ENCODE measurements around the gene CPNE2.
A peak's percentile ranks its signal among the peaks of the same experiment; 100 is the strongest.

The CPNE2 gene

DNA sequence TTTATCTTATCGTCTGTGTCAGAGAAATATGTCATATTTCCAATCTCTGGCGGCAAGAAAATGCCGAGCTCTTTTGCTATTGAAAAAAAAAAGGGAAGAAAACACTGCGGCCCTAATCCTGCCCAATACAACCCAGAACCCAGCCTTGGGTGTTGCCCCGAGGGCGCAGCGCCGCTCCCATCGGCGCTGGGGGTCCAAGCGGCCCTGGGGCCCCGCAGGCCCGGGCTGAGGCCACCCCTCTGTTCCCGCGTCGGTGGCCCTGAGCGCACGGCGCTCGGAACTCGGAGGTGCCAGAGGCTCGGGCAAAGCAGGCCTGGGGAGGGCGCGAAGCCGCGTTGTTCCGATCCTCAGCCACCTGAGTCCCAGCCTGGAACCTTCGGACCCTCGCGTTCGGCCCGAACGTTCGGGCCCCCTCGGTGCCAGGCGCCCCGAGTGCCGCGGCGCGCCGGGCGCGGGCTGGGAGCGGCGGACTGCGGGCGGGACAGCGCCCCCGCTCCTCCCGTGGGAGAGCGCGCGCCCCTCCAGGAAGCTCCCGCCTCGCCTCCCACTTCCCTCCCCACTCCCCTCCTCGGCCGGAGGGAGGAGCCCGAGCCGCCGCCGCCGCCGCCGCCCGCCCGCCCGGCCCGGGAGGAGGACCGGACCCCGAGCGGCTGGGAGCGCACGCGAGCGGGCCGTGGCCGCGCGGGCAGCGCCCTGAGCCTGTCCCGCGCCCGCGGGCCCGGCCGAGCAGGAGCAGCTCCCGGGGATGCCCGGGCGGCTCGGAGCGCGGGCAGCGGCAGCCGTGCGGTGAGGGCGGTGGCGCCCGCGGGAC is at the start of gene CPNE2:
Gene CPNE2 (plus strand): TSS at position 609 of the 811 bp plus-strand sequence. CDS start 18,160 bp downstream, outside the sequence.
- Histone ChIP-seq H3K27me3 (ENCODE audit: control insufficient read depth, insufficient read depth, low read length) (no peaks in the 10 kb centered on the region), H3K27ac (ENCODE audit: low read length) (no peak within 1 kb of the TSS), H3K4me3 (ENCODE audit: low read length) (peak within 1 kb of the TSS; percentile 93), H3K4me1 (ENCODE audit: control insufficient read depth, insufficient read depth, low read length) (no peaks in the 10 kb centered on the region), H3K9me3 (ENCODE audit: control insufficient read depth, insufficient read depth, low read length) (no peaks in the 10 kb centered on the region), H3K36me3 (ENCODE audit: control insufficient read depth, insufficient read depth, low read length) (no peaks in the 10 kb centered on the region)
- whole genome bisulfite sequencing (ENCODE audit: insufficient coverage, insufficient read length): no CpG with 5 or more reads among the region's 100 CpGs
- DNase-seq (ENCODE audit: low read depth, low spot score): no peak

DNA sequence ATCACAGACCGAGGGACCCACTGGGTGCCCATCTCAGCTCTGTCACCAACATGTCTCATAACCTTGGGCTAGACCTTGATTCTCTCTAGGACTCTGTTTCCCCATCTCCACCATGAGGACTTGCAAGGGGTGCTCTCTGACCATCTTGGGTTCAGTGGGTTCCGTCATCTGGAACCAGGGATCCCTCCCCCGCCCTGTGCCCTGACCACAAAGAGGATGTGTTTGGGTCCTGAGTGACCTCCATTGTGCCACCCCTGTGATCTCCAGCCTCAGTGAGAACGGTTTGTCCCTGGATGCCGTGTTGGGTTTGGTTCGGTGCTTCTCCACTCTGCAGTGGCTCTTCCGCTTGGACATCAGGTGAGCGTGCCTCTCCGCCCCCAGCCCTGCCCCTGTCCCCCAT is 49.1 kb upstream of the CPNE2 start:
- Histone ChIP-seq H3K36me3 (ENCODE audit: control insufficient read depth, insufficient read depth, low read length) (no peaks in the 10 kb centered on the region), H3K27me3 (ENCODE audit: control insufficient read depth, insufficient read depth, low read length) (no peaks in the 10 kb centered on the region), H3K4me3 (ENCODE audit: low read length) (no peak overlapping the region), H3K4me1 (ENCODE audit: control insufficient read depth, insufficient read depth, low read length) (no peaks in the 10 kb centered on the region), H3K27ac (ENCODE audit: low read length) (no peak overlapping the region), H3K9me3 (ENCODE audit: control insufficient read depth, insufficient read depth, low read length) (no peaks in the 10 kb centered on the region)
- DNase-seq (ENCODE audit: low read depth, low spot score): no peak
- WGBS (ENCODE audit: insufficient coverage, insufficient read length): no CpG with 5 or more reads among the region's 9 CpGs

DNA sequence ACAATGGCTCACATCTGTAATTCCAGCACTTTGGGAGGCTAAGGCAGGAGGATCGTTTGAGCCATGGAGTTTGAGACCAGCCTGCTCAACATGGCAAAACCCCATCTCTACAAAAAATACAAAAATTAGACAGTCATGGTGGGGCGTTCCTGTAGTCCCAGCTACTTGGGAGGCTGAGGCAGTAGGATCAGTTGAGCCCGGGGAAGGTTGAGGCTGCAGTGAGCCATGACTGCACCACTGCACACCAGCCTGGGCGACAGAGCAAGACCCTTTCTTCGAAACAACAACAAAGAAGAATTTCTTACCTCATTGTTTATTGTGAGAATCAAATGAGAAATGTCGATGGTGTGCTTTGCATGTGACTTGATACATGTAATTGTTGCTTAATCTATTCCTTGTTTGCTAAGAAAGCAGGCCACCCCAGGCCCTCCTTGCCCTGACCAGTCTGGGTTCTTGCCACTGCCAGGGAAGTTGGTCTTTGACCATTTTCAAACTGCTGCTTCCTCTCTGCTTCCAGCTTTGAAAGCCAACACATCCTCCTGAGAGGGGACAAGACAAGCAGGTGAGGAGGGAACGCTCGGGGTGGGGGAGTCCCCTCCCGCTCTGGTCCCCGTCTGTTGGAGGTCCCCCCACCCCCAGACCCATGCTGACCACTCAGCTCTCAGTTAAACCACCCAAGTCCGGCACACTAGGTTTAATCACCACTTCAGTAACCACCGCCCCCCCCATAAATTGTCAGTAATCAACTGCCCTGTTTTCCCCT is 47.3 kb upstream of the CPNE2 start:
- H3K27ac ChIP-seq (ENCODE audit: low read length): no peak overlapping the region
- H3K4me1 ChIP-seq (ENCODE audit: control insufficient read depth, insufficient read depth, low read length): peaks cover under 1% of the 10 kb centered on the region; the same call in 1 of the 2 replicates
- no peak for DNase-seq (ENCODE audit: low read depth, low spot score)
- no CpG with 5 or more reads among the region's 12 CpGs for WGBS (ENCODE audit: insufficient coverage, insufficient read length)
- no peaks in the 10 kb centered on the region for H3K36me3 ChIP-seq (ENCODE audit: control insufficient read depth, insufficient read depth, low read length)
- H3K4me3 ChIP-seq (ENCODE audit: low read length): no peak overlapping the region
- H3K27me3 ChIP-seq (ENCODE audit: control insufficient read depth, insufficient read depth, low read length): no peaks in the 10 kb centered on the region
- no peaks in the 10 kb centered on the region for H3K9me3 ChIP-seq (ENCODE audit: control insufficient read depth, insufficient read depth, low read length)

DNA sequence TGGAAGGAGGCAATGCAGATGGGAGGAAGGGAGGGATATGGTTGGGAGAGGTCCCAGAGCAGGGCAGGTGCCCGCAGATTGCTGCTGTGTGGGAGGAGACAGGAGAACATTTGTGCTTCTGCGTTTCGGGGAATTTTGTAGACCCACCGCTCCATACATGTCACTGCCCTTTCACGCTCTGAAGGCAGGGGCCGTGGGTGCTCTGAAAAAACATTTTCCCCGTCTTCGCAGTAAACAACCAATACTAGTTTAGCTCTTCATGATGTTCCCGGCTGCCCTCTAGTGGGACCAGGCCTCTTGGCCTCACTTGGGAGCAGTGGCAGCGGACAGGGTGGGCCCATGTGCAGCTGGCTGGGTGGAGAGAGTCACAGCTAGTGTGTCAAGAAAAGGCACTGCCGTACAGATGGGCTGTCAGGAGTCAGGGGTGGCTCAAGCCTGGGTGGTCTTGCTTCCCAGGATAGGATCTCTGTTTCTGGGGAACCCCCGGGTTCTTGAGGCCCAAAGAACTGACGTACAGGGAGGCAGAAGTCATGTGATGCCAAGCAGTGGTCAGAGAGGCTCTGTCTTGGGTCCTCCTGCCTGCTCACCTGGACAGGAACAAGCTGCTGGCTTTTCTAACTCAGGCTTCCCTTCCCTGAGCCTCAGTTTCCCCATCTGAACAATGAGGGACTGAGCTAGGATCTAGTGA is 46.5 kb upstream of the CPNE2 start:
- no peaks in the 10 kb centered on the region for H3K9me3 ChIP-seq (ENCODE audit: control insufficient read depth, insufficient read depth, low read length)
- H3K27ac ChIP-seq (ENCODE audit: low read length): no peak overlapping the region
- H3K4me1 ChIP-seq (ENCODE audit: control insufficient read depth, insufficient read depth, low read length): peaks cover 2% of the 10 kb centered on the region; the same call in 1 of the 2 replicates
- peak; percentile 37 for DNase-seq (ENCODE audit: low read depth, low spot score)
- no peak overlapping the region for H3K4me3 ChIP-seq (ENCODE audit: low read length)
- no peaks in the 10 kb centered on the region for H3K36me3 ChIP-seq (ENCODE audit: control insufficient read depth, insufficient read depth, low read length)
- no peaks in the 10 kb centered on the region for H3K27me3 ChIP-seq (ENCODE audit: control insufficient read depth, insufficient read depth, low read length)
- no CpG with 5 or more reads among the region's 13 CpGs for WGBS (ENCODE audit: insufficient coverage, insufficient read length)

DNA sequence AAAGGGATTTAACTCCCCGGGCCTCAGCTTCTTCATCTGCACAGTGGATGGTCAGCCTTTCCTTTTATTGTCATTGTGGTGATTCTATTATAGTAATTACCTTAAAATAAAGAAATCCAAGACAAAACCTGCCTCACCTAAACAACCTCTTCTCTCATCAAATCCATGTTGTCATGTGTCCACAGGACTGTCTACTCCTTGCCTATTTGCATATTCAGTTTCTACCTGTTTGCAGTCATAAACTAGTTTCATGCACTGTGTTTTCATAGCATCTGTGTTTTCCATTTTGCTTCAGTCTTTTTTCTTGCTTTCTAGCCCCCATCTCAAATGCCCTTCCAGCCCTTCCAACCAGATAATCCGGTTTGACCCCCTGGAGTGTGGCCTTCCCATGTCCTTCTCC is 44.3 kb upstream of the CPNE2 start:
- no peaks in the 10 kb centered on the region for H3K27me3 ChIP-seq (ENCODE audit: control insufficient read depth, insufficient read depth, low read length)
- WGBS (ENCODE audit: insufficient coverage, insufficient read length): no CpG with 5 or more reads among the region's 2 CpGs
- no peaks in the 10 kb centered on the region for H3K36me3 ChIP-seq (ENCODE audit: control insufficient read depth, insufficient read depth, low read length)
- H3K4me1 ChIP-seq (ENCODE audit: control insufficient read depth, insufficient read depth, low read length): peaks cover 2% of the 10 kb centered on the region; the same call in 1 of the 2 replicates
- H3K4me3 ChIP-seq (ENCODE audit: low read length): no peak overlapping the region
- no peak overlapping the region for H3K27ac ChIP-seq (ENCODE audit: low read length)
- no peaks in the 10 kb centered on the region for H3K9me3 ChIP-seq (ENCODE audit: control insufficient read depth, insufficient read depth, low read length)
- DNase-seq (ENCODE audit: low read depth, low spot score): no peak

DNA sequence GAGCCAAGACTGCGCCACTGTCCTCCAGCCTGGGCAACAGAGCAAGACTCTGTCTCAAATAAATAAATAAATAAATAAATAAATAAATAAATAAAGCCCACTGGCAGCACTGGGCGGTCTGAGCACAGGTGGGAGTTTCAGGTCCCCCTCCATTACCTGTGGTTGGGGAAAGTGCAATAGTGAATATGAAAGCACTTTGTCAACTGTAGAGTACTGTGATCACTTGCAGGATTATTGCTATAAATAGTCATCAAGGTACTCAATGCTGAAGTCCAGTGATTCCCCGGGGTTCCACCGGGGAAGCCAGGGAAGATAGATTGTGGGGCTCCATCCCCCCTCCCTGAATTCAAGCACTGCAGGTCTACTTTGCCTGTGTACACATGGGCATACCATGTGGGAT is 42.7 kb upstream of the CPNE2 start:
- H3K9me3 ChIP-seq (ENCODE audit: control insufficient read depth, insufficient read depth, low read length): no peaks in the 10 kb centered on the region
- H3K27me3 ChIP-seq (ENCODE audit: control insufficient read depth, insufficient read depth, low read length): no peaks in the 10 kb centered on the region
- DNase-seq (ENCODE audit: low read depth, low spot score): no peak
- no peaks in the 10 kb centered on the region for H3K36me3 ChIP-seq (ENCODE audit: control insufficient read depth, insufficient read depth, low read length)
- no peak overlapping the region for H3K4me3 ChIP-seq (ENCODE audit: low read length)
- H3K27ac ChIP-seq (ENCODE audit: low read length): no peak overlapping the region
- WGBS (ENCODE audit: insufficient coverage, insufficient read length): no CpG with 5 or more reads among the region's 4 CpGs
- H3K4me1 ChIP-seq (ENCODE audit: control insufficient read depth, insufficient read depth, low read length): peaks cover 2% of the 10 kb centered on the region; the same call in 1 of the 2 replicates

DNA sequence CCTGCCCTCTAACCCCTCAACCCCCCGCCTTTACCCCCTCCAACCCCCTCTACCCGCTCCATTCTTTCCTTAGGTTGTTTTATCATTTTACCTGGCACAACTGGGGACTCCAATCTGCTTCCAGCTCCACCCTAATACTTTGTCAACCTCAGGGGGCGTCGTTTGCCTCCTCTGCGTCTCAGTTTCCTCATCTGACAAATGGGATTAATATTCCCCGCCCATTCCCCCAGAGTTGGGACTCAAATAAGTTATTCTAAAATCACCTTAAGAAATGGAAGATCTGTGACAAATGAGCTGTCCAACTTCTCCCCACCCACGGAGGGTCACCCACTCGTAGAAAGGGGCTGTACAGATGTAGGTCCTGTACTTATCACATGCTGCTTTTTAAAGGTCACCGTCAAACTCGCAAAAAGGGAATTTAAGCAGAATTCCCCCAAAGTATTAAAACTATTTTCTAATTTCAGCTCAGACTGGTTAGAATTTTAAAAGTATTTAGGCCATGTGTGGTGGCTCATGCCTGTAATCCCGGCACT is 40.6 kb upstream of the CPNE2 start:
- no peaks in the 10 kb centered on the region for H3K36me3 ChIP-seq (ENCODE audit: control insufficient read depth, insufficient read depth, low read length)
- H3K27me3 ChIP-seq (ENCODE audit: control insufficient read depth, insufficient read depth, low read length): no peaks in the 10 kb centered on the region
- peaks cover 2% of the 10 kb centered on the region; the same call in 1 of the 2 replicates for H3K4me1 ChIP-seq (ENCODE audit: control insufficient read depth, insufficient read depth, low read length)
- WGBS (ENCODE audit: insufficient coverage, insufficient read length): no CpG with 5 or more reads among the region's 11 CpGs
- no peaks in the 10 kb centered on the region for H3K9me3 ChIP-seq (ENCODE audit: control insufficient read depth, insufficient read depth, low read length)
- no peak for DNase-seq (ENCODE audit: low read depth, low spot score)
- H3K4me3 ChIP-seq (ENCODE audit: low read length): no peak overlapping the region
- H3K27ac ChIP-seq (ENCODE audit: low read length): no peak overlapping the region

DNA sequence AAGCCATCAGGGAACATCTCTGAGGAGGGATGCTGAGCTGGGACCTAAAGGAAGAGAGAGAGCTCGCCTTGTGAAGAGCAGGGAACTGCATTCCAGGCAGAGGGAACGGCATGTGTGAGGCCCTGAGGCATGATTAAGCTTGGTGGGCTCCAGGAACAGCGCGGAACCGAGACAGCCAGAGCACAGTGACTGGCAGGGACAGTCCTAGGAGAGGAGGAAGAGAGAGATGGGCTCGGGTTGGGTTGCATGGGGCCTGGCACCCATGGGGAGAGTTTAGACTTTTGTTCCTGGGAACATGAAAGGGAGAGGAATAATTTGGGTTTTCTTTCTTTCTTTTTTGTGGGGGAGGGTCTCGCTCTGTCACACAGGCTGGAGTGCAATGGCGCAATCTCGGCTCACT is 39.2 kb upstream of the CPNE2 start:
- no peaks in the 10 kb centered on the region for H3K9me3 ChIP-seq (ENCODE audit: control insufficient read depth, insufficient read depth, low read length)
- no peak overlapping the region for H3K27ac ChIP-seq (ENCODE audit: low read length)
- peaks cover 2% of the 10 kb centered on the region; the same call in 1 of the 2 replicates for H3K4me1 ChIP-seq (ENCODE audit: control insufficient read depth, insufficient read depth, low read length)
- no peak for DNase-seq (ENCODE audit: low read depth, low spot score)
- H3K27me3 ChIP-seq (ENCODE audit: control insufficient read depth, insufficient read depth, low read length): no peaks in the 10 kb centered on the region
- H3K36me3 ChIP-seq (ENCODE audit: control insufficient read depth, insufficient read depth, low read length): no peaks in the 10 kb centered on the region
- no CpG with 5 or more reads among the region's 9 CpGs for WGBS (ENCODE audit: insufficient coverage, insufficient read length)
- no peak overlapping the region for H3K4me3 ChIP-seq (ENCODE audit: low read length)

DNA sequence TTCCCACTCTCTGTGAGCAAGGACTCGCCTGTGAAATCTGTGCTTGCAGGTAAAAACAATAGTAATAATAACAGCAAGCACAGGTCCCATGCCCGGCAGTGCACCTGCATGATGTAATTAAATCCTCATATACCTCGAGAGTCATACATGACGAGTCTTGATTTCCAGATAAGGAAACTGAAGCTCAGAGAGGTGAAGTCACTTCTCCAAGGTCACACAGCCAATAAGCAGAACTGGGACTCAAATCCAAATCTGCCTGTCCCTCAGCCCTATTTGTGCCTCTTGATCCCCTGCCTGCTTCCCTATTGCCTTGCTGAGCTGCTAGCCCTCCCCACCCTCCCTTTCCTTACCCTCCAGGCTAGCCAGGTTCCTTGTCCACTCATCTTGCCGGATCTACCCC is 38.0 kb upstream of the CPNE2 start:
- no peak for DNase-seq (ENCODE audit: low read depth, low spot score)
- Histone ChIP-seq H3K4me1 (ENCODE audit: control insufficient read depth, insufficient read depth, low read length) (peaks cover 2% of the 10 kb centered on the region; the same call in 1 of the 2 replicates), H3K4me3 (ENCODE audit: low read length) (no peak overlapping the region), H3K36me3 (ENCODE audit: control insufficient read depth, insufficient read depth, low read length) (no peaks in the 10 kb centered on the region), H3K27me3 (ENCODE audit: control insufficient read depth, insufficient read depth, low read length) (no peaks in the 10 kb centered on the region), H3K9me3 (ENCODE audit: control insufficient read depth, insufficient read depth, low read length) (no peaks in the 10 kb centered on the region), H3K27ac (ENCODE audit: low read length) (no peak overlapping the region)
- no CpG with 5 or more reads among the region's 5 CpGs for WGBS (ENCODE audit: insufficient coverage, insufficient read length)

DNA sequence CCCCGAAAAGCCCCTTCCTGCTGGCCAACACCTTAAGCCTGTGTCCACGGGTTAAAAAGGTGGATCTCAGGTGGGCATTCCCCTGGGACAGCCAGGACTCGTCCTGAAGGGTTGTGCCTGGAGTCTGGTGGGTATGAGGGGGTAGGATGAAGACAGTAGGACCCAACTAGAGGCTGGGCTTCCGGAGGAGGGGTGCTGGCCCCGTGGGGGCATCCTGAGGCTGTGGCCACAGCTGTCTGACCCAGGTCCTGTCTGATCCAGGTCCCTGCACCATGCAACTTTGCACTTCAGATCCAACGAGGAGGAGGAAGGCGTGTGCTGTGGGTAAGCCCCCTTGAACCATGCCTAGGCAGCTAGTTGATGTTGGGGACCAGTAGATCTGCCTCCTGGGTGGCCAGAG is 37.6 kb upstream of the CPNE2 start:
- Histone ChIP-seq H3K27me3 (ENCODE audit: control insufficient read depth, insufficient read depth, low read length) (no peaks in the 10 kb centered on the region), H3K27ac (ENCODE audit: low read length) (no peak overlapping the region), H3K9me3 (ENCODE audit: control insufficient read depth, insufficient read depth, low read length) (no peaks in the 10 kb centered on the region), H3K36me3 (ENCODE audit: control insufficient read depth, insufficient read depth, low read length) (no peaks in the 10 kb centered on the region), H3K4me1 (ENCODE audit: control insufficient read depth, insufficient read depth, low read length) (peaks cover 2% of the 10 kb centered on the region; the same call in 1 of the 2 replicates), H3K4me3 (ENCODE audit: low read length) (no peak overlapping the region; the same call in 1 of the 2 replicates)
- no peak for DNase-seq (ENCODE audit: low read depth, low spot score)
- WGBS (ENCODE audit: insufficient coverage, insufficient read length): no CpG with 5 or more reads among the region's 7 CpGs
